ENCODE measurements around the gene KRT72.

KRT72 gene

GRCh38 chr12:52542157-52542556 is 59.1 kb downstream of the KRT72 start:
- FAIRE-seq, result no peak
- no peak for DNase-seq (ENCODE audit: insufficient read length, low spot score)
- TF ChIP-seq PAX5 (IDR thresholded peaks at IDR 0.05; ENCODE audit: insufficient read depth, low read length, severe bottlenecking) (no peak), SPI1 (IDR thresholded peaks at IDR 0.05; ENCODE audit: low read depth, low read length) (no peak), POLR2AphosphoS5 (IDR thresholded peaks at IDR 0.05; ENCODE audit: low read depth, low read length) (no peak), POLR2A (IDR thresholded peaks at IDR 0.05; ENCODE audit: low read depth, low read length) (no peak), POU2F2 (IDR thresholded peaks at IDR 0.05; ENCODE audit: low read depth, low read length) (no peak), TAF1 (IDR thresholded peaks at IDR 0.05; ENCODE audit: low read depth, low read length) (no peak)

DNA sequence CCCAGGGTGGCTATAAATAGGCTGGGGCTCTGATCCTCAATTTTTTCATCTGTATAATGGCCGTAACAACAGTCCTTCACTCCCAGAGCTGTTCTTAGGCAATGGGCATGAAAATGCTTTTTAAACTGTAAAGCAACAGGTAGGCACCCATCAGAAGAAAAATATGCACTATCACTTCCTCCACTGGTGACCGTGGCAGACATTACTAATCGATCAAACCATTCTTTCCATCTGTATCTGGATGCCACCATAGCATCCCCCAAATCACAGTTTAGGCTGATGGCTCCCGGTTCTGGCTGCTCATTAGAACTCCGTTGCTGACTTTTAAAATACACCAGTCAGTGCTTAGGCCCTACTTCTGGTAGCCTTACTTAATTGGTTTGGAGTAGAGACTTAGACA is 59.6 kb downstream of the KRT72 start:
- TF ChIP-seq SPI1 (IDR thresholded peaks at IDR 0.05; ENCODE audit: low read depth, low read length) (no peak), TAF1 (IDR thresholded peaks at IDR 0.05; ENCODE audit: low read depth, low read length) (no peak), POLR2AphosphoS5 (IDR thresholded peaks at IDR 0.05; ENCODE audit: low read depth, low read length) (no peak), PAX5 (IDR thresholded peaks at IDR 0.05; ENCODE audit: insufficient read depth, low read length, severe bottlenecking) (no peak), POLR2A (IDR thresholded peaks at IDR 0.05; ENCODE audit: low read depth, low read length) (no peak), POU2F2 (IDR thresholded peaks at IDR 0.05; ENCODE audit: low read depth, low read length) (no peak)
- FAIRE-seq (no peak), DNase-seq (ENCODE audit: insufficient read length, low spot score) (no peak)

DNA sequence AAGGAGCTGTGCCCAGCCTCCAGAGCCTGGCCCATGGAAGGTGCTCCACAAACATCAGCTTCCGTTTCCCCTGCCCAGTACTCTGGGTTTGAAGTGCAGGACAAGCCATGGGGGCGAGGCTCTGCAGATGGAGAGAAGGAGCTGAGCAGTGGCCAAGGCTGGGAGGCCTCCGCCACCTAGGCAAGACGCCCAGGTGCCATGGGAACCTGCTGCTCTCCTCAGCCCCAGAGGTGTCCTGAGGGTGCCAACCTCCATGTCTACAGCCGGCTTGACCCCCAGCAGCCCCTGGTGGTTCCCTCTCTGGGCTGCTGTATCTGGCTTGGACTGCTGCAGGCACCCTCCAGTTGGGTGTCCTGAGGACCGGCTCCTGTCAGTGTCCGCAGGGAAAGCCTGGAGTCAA is 60.7 kb downstream of the KRT72 start:
- no peak for TF ChIP-seq POLR2A (IDR thresholded peaks at IDR 0.05; ENCODE audit: low read depth, low read length)
- TF ChIP-seq TAF1 (IDR thresholded peaks at IDR 0.05; ENCODE audit: low read depth, low read length), result no peak
- no peak for TF ChIP-seq PAX5 (IDR thresholded peaks at IDR 0.05; ENCODE audit: insufficient read depth, low read length, severe bottlenecking)
- TF ChIP-seq POLR2AphosphoS5 (IDR thresholded peaks at IDR 0.05; ENCODE audit: low read depth, low read length), result no peak
- TF ChIP-seq POU2F2 (IDR thresholded peaks at IDR 0.05; ENCODE audit: low read depth, low read length), result no peak
- no peak for TF ChIP-seq SPI1 (IDR thresholded peaks at IDR 0.05; ENCODE audit: low read depth, low read length)
- DNase-seq (ENCODE audit: insufficient read length, low spot score) (no peak), FAIRE-seq (no peak)

DNA sequence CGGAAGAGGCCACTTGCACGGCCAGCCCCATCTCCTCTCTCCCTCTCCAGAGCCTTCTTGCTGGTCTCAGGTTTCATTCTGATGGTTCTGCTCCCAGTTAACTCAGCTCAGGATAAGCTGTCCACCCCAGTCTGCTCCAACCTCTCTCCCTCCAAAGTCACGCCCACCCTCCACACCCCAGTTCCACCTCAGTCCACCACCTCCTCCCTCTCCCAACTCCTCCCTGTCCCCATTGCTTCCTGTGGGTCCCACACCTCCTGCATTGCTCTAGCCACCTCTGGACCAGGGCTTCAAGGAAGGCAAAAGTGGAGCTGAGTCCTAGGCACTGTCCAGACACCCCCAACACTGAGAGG is 61.5 kb downstream of the KRT72 start:
- FAIRE-seq, result no peak
- DNase-seq (ENCODE audit: insufficient read length, low spot score), result no peak
- TF ChIP-seq POLR2A (IDR thresholded peaks at IDR 0.05; ENCODE audit: low read depth, low read length), result no peak
- TF ChIP-seq PAX5 (IDR thresholded peaks at IDR 0.05; ENCODE audit: insufficient read depth, low read length, severe bottlenecking), result no peak
- TF ChIP-seq POU2F2 (IDR thresholded peaks at IDR 0.05; ENCODE audit: low read depth, low read length), result no peak
- no peak for TF ChIP-seq SPI1 (IDR thresholded peaks at IDR 0.05; ENCODE audit: low read depth, low read length)
- TF ChIP-seq TAF1 (IDR thresholded peaks at IDR 0.05; ENCODE audit: low read depth, low read length), result no peak
- no peak for TF ChIP-seq POLR2AphosphoS5 (IDR thresholded peaks at IDR 0.05; ENCODE audit: low read depth, low read length)

DNA sequence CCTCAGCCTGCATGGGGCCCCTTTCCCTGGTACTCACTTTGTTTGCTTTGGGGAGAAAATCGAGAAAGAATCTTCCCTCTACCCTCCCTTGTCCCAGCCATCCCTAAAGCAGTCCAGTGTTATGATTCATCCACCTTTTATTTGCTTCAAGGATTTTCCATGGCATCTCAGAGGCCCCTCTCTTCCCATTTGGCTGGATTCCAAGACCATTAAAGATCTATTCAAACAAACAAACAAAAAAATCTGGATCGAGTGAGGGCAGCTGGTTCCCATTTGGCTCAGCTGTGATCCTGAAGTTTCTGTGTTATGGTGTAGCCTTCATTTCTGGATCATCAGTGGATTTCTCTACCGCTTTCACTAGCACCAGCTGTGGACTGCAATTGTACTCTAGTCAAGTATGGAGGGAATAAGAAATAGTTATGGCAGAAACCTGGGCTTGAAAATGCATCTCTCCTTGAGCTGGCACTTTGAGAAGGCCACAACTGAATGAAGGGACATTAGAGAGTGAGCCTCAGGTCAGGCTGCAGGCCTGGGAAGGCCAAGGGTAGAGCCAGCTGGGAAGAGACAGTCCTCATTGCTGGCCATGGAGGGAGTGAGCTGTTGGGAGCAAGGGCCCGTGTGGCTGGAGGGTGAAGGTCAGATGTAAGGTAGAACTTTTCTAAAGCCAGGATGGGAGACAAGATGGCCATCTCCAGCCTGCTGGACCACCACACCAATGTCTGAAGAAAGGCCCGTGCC is 62.0 kb downstream of the KRT72 start:
- DNase-seq (ENCODE audit: insufficient read length, low spot score) (no peak), FAIRE-seq (no peak)
- TF ChIP-seq POLR2A (IDR thresholded peaks at IDR 0.05; ENCODE audit: low read depth, low read length) (no peak), POLR2AphosphoS5 (IDR thresholded peaks at IDR 0.05; ENCODE audit: low read depth, low read length) (no peak), TAF1 (IDR thresholded peaks at IDR 0.05; ENCODE audit: low read depth, low read length) (no peak), PAX5 (IDR thresholded peaks at IDR 0.05; ENCODE audit: insufficient read depth, low read length, severe bottlenecking) (no peak), POU2F2 (IDR thresholded peaks at IDR 0.05; ENCODE audit: low read depth, low read length) (no peak), SPI1 (IDR thresholded peaks at IDR 0.05; ENCODE audit: low read depth, low read length) (no peak)

DNA sequence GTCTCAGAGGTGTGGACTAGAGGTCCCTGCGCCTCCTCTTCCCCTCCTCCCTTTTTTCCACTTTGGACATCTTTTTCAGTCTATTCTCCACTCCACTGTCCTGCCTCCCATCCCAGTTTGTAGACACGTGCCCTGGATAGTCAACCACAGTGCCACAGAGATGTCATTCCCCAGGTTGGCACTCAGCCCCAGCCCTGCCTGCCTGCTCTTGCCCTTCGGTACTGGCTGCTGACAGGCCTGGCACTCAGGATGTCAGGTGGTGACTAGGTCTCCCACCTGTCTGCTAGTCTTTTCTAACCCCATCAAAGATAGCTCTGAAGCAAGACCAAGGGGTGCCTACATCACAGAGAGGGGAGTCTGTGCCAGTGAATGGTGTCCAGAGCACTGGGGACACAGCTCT is 64.2 kb downstream of the KRT72 start:
- FAIRE-seq (no peak), DNase-seq (ENCODE audit: insufficient read length, low spot score) (no peak)
- no peak for TF ChIP-seq PAX5 (IDR thresholded peaks at IDR 0.05; ENCODE audit: insufficient read depth, low read length, severe bottlenecking)
- no peak for TF ChIP-seq POLR2AphosphoS5 (IDR thresholded peaks at IDR 0.05; ENCODE audit: low read depth, low read length)

All from GM12891 (cell line).